HUES64 (cell line): Measurements from ENCODE around the gene CXCL16.
"Not testable (repeated sequence)": the region's sequence is repeated elsewhere in the genome, so short reads cannot be mapped to it uniquely, and the experiment has no call there.

Source experiments
- H3K27ac ChIP-seq: 2 replicates; pipeline ENCODE4 v1.7.0; 2013; ENCODE audit warnings: low read depth, low read length, inconsistent platforms
- H3K27me3 ChIP-seq: 2 replicates; pipeline ENCODE4 v1.6.1; 2013; ENCODE audit warnings: mild to moderate bottlenecking, low read length; ENCODE audit not compliant: insufficient read depth
- H3K36me3 ChIP-seq: 2 replicates; pipeline ENCODE4 v1.6.1; 2013; ENCODE audit warnings: mild to moderate bottlenecking, low read length; ENCODE audit not compliant: insufficient read depth
- H3K4me1 ChIP-seq: 2 replicates; pipeline ENCODE4 v1.6.1; 2013; ENCODE audit warnings: mild to moderate bottlenecking, low read length, moderate library complexity; ENCODE audit not compliant: insufficient read depth
- H3K4me3 ChIP-seq: 2 replicates; pipeline ENCODE4 v1.5.1; 2013; ENCODE audit warnings: mild to moderate bottlenecking, low read length, moderate library complexity
- H3K9ac ChIP-seq: 2 replicates; pipeline ENCODE4 v1.6.1; 2013; ENCODE audit warnings: mild to moderate bottlenecking, low read depth, low read length
- H3K9me3 ChIP-seq: 2 replicates; pipeline ENCODE4 v1.6.1; 2013; ENCODE audit warnings: low read depth, low read length; ENCODE audit not compliant: insufficient read depth
- WGBS: fragments of 150-250, 120-280 bp; methylation state at CpG from one replicate; pipeline ENCODE4 v1.1.7; 2013; ENCODE audit warnings: missing lambda C conversion rate; 5-methylcytosine and 5-hydroxymethylcytosine counted together

CXCL16 gene

DNA sequence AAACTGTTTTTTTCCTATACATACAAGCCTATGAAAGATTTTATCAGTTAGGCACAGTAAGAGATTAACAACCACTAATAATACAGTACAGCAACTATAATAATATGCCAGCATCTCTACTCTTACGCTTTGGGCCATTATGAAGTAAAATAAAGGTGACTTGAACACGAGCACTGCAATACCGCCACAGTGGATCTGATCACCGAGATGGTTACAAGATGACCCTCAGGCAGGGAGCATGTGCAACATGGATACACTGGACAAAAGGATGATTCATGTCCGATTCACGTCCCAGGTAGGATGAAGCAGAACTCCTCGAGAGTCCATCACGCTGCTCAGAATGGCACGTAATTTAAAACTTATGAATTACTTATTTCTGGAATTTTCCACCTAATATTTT, 46.3 kb downstream of the CXCL16 start:
- Histone ChIP-seq H3K27me3 (no peaks in the 10 kb centered on the region), H3K9me3 (no peaks in the 10 kb centered on the region), H3K36me3 (peaks cover 59% of the 10 kb centered on the region), H3K4me1 (no peaks in the 10 kb centered on the region), H3K27ac (no peak overlapping the region), H3K4me3 (no peak overlapping the region), H3K9ac (no peak overlapping the region)
- 85% methylated on average over 9 of the region's 9 CpGs for WGBS

DNA sequence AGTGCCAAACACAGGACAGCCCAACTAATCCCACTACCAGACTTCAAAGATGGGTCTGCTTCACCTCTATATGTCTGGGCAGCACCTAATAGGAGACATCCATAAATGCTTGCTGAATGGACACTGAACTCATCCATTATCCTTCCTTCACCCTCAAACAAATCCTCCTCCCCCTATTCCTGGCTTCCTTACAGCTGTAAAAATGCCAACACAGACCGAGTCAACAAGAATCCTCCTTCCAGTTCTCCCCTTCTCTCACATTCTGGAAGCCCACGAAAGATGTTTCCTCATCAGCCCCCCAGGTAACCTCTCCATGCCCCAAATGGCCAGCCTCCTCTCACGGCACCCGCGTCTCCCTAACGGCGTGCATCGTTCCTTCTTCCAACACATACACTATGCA, 48.0 kb downstream of the CXCL16 start:
- Histone ChIP-seq H3K9me3 (no peaks in the 10 kb centered on the region), H3K4me3 (no peak overlapping the region), H3K27ac (no peak overlapping the region), H3K4me1 (no peaks in the 10 kb centered on the region), H3K9ac (no peak overlapping the region), H3K27me3 (no peaks in the 10 kb centered on the region), H3K36me3 (peaks cover 59% of the 10 kb centered on the region)
- WGBS, result 91% methylated on average over 8 of the region's 8 CpGs

DNA sequence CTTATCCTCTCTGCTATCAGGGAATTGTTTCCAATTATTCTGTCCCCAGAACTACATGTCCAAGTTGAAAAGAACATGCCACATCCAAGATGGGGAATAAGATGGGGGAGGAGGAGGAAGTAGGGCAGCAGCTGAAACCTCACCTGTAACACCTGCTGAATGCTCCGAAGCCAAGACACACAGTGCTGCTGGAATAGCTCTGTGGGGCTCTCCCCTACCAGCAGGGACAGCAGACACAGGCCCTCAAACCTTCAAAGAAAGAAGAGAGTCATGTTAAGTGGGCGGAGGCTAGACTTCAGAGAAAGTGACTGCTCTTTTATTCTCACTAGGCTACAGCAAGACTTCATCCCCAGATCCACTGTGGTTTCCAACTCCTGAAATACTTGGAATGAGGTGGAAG, 49.0 kb downstream of the CXCL16 start:
- Histone ChIP-seq H3K36me3 (peaks cover 55% of the 10 kb centered on the region), H3K9me3 (no peaks in the 10 kb centered on the region)
- 87% methylated on average over 2 of the region's 2 CpGs for WGBS

DNA sequence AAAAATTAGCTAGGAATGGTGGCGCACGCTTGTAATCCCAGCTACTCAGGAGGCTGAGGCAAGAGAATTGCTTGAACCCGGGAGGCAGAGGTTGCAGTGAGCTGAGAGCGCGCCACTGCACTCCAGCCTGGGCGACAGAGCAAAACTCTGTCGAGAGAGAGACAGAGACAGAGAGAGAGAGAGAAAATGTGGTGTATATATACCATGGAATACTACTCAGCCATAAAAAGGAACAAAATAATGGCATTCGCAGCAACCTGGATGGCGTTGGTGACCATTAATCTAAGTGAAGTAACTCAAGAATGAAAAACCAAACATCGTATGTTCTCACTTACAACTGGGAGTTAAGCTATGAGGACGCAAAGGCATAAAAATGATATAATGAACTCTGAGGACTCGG, 49.9 kb downstream of the CXCL16 start:
- not testable (repeated sequence) for H3K9ac ChIP-seq, H3K4me1 ChIP-seq, H3K4me3 ChIP-seq, H3K27me3 ChIP-seq, H3K27ac ChIP-seq, H3K9me3 ChIP-seq
- WGBS, result 90% methylated on average over 12 of the region's 12 CpGs
- H3K36me3 ChIP-seq, result peaks cover 61% of the 10 kb centered on the region

More for the DNA sequence above, 49.0 kb downstream of the CXCL16 start:
- Histone ChIP-seq H3K9ac (no peak overlapping the region), H3K27ac (no peak overlapping the region), H3K4me1 (no peaks in the 10 kb centered on the region), H3K4me3 (no peak overlapping the region), H3K27me3 (no peaks in the 10 kb centered on the region)

DNA sequence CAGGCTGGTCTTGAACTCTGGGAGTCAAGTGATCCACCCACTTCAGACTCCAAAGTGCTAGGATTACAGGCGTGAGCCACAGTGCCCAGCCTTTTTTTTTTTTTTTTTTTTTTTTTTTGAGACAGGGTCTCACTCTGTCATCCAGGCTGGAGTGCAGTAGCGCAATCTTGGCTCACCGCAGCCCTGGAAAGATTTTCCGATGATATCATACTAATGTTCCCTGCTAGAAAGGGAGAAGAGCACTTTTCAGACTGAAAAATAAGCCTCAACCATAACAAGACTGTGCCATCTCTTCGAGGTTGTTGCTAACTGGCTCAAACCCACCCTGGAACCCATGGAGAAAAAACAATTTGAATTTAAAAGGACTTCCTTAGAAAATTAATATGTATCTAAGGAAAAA, 56.0 kb downstream of the CXCL16 start:
- H3K36me3 ChIP-seq, result peaks cover 80% of the 10 kb centered on the region
- H3K27ac ChIP-seq, H3K9me3 ChIP-seq, H3K4me3 ChIP-seq, H3K4me1 ChIP-seq, H3K27me3 ChIP-seq, H3K9ac ChIP-seq: not testable (repeated sequence)
- 96% methylated on average over 5 of the region's 5 CpGs for WGBS
